Motor neuron (in vitro differentiated cells): ENCODE data around the gene HIGD2A. TPM values are rescaled to one million over a fixed set of nuclear protein-coding genes. Genes with fewer than 3 reads are reported as not detected.

Experiments
- ATAC-seq, 8 experiments: fragments of 200-7000 bp; cut with Tn5 transposase; replicated peaks in 6 of 8; 2 replicates each; pipeline ENCODE4 v1.8.0; 2021; ENCODE audit warnings: mild to moderate bottlenecking in 8 of 8, moderate library complexity in 8 of 8
- H3K27ac ChIP-seq, 2 donors: fragments of 250-450 bp; sonication (Bioruptor Pico); 2 replicates each; pipeline ENCODE4 v1.9.0; 2021; ENCODE audit warnings: antibody characterized with exemption in 2 of 2, mild to moderate bottlenecking in 2 of 2, moderate library complexity in 1 of 2
- H3K4me1 ChIP-seq, 2 donors: fragments of 250-450 bp; sonication (Bioruptor Pico); replicated peaks in 1 of 2; 2 replicates each; pipeline ENCODE4 v1.6.1; 2021; ENCODE audit warnings: antibody characterized with exemption in 2 of 2, mild to moderate bottlenecking in 2 of 2, moderate library complexity in 1 of 2
- H3K4me3 ChIP-seq, 5 donors: fragments of 250-450 bp; sonication (Bioruptor Pico); 2 replicates each; pipeline ENCODE4 v1.9.0; 2021; ENCODE audit warnings: antibody characterized with exemption in 5 of 5, mild to moderate bottlenecking in 5 of 5, moderate library complexity in 4 of 5
- WGBS, 10 experiments: fragments of 450-650 bp; shearing (Covaris generic); methylation state at CpG; one replicate each; pipeline ENCODE4 v1.0.0; 2022; 5-methylcytosine and 5-hydroxymethylcytosine counted together
- in situ Hi-C, 9 experiments: fragments of 400-800 bp; cut with MboI; loops; one replicate each; pipeline ENCODE4 v1.15.0; 2021; ENCODE audit warnings: low sequenced_read_pairs in 9 of 9, low pct_unique_long_range_greater_than_20kb in 2 of 9; ENCODE audit not compliant: unreplicated experiment in 9 of 9
- total RNA-seq, 8 experiments: library from RNA; unstranded; fragments of 300-600 nt; gene quantifications; 2 replicates each; pipeline versions ENCODE4 v1.2.3 to v1.2.4, GENCODE V29; 2022

Gene HIGD2A
- total RNA-seq, 8 experiments from 2014 or later: 91.0 to 169 (median 125) TPM

GRCh38 chr5:176391479-176391878 is 2.9 kb downstream of the HIGD2A start:
- in situ Hi-C loops: no loop called here
- Histone ChIP-seq H3K4me3 (no peak overlapping the region), H3K27ac (no peak overlapping the region), H3K4me1 (peaks cover 19 to 30% of the 10 kb centered on the region in 2 donors)
- WGBS, 10 experiments: 58 to 100% (median 97%) methylated on average over 1 to 3 of the region's 4 CpGs; no CpG with 5 or more reads in 5 of the 10 experiments
- ATAC-seq: no peak

DNA sequence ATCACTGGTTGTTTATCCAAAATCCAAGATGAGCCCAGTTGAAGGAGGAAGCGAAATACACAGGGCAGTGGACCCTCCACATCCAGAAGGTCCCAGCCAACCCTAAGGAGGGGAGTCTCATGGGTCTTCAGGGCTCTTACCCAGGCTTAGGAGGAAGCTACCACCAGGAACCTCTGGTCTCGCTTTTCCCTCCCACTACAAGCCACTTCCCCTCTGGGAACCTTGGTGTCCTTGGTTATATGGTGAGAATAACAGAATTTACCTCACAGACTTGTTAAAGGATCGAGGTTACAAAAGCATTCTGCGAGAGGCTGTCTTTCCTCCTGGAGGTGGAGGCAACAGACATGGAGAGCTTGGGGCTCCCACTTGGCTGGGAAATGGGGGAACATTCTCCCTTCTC is 3.4 kb downstream of the HIGD2A start:
- in situ Hi-C loops: no loop called here
- no peak for ATAC-seq

GRCh38 chr5:176392526-176392925 is 4.0 kb downstream of the HIGD2A start:
- WGBS, 10 experiments: 60 to 100% (median 80%) methylated on average over 1 of the region's 11 CpGs; no CpG with 5 or more reads in 7 of the 10 experiments
- peaks cover 16 to 25% of the 10 kb centered on the region in 2 donors for H3K4me1 ChIP-seq
- in situ Hi-C loops: no loop called here
- no peak overlapping the region for H3K27ac ChIP-seq
- no peak for ATAC-seq
- no peak overlapping the region for H3K4me3 ChIP-seq

More for the DNA sequence above, 3.4 kb downstream of the HIGD2A start:
- WGBS, 10 experiments: 93 to 100% (median 100%) methylated on average over 1 to 3 of the region's 4 CpGs; no CpG with 5 or more reads in 4 of the 10 experiments
- no peak overlapping the region for H3K4me3 ChIP-seq
- H3K27ac ChIP-seq: no peak overlapping the region
- peaks cover 22 to 30% of the 10 kb centered on the region in 2 donors for H3K4me1 ChIP-seq

DNA sequence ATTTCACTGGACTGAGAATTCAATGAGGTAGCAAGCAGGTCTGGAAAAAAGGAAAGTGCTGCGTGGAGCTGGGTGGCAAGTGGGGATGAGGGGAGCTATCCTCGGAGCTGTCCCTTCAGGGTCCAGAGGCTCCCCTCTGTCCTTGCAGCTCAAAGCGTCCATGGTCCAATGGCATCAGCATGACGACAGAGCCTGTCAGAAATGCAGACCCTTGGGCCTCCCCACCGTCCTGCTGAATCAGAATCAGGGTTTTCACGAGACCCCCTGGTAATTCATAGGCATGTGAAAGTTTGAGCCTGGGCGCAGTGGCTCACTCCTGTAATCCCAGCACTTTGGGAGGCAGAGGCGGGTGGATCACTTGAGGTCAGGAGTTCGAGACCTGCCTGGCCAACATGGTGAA is 5.5 kb downstream of the HIGD2A start:
- WGBS, 10 experiments: 87 to 100% (median 89%) methylated on average over 1 to 4 of the region's 9 CpGs; no CpG with 5 or more reads in 7 of the 10 experiments
- H3K27ac ChIP-seq: no peak overlapping the region
- H3K4me3 ChIP-seq: no peak overlapping the region
- H3K4me1 ChIP-seq: peaks cover 15 to 25% of the 10 kb centered on the region in 2 donors
- in situ Hi-C loops: no loop called here
- ATAC-seq: no peak

- Histone ChIP-seq H3K4me3 (no peak overlapping the region), H3K27ac (no peak overlapping the region), H3K4me1 (peaks cover 9 to 18% of the 10 kb centered on the region in 2 donors)
- peak in 2 of 8 experiments; percentile 10 to 56 for ATAC-seq
- in situ Hi-C loops: no loop called here
- WGBS, 10 experiments: 75 to 92% (median 88%) methylated on average over 1 to 9 of the region's 11 CpGs; no CpG with 5 or more reads in 5 of the 10 experiments
These were observed 6.5 kb downstream of the HIGD2A start for GRCh38 chr5:176394881-176395675.

DNA sequence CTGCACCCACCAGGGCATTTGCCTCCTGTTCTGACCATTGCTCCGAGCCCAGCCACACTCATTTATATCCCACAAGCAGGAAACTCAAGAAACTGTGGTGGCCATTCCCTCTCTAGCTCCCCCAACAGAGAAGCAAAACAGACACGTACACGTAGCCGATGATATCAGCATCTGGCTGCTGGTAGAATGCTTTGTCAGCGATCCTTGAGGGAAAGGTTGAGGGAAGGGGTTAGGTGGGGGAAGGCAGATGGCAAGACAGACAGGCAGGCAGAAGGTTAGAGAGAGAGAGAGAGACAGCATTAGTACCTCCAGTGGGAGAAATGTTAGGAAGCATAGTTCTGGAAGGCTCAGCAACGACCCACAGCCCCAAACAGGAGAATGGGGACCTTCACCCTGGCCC is 7.8 kb downstream of the HIGD2A start:
- Histone ChIP-seq H3K4me1 (peaks cover 8 to 17% of the 10 kb centered on the region in 2 donors), H3K27ac (peak overlapping the region; percentile 75 to 78), H3K4me3 (no peak overlapping the region)
- ATAC-seq: peak in 5 of 8 experiments; percentile 58 to 73 (median 68)
- in situ Hi-C loops: no loop called here
- WGBS, 10 experiments: 25 to 100% (median 59%) methylated on average over 2 to 6 of the region's 6 CpGs; no CpG with 5 or more reads in 4 of the 10 experiments

- Histone ChIP-seq H3K4me3 (no peak overlapping the region), H3K27ac (no peak overlapping the region), H3K4me1 (peaks cover 8 to 17% of the 10 kb centered on the region in 2 donors)
- in situ Hi-C loops: no loop called here
- ATAC-seq: no peak
- 88 to 100% (median 94%) methylated on average over 1 to 6 of the region's 18 CpGs; no CpG with 5 or more reads in 5 of the 10 experiments for WGBS, 10 experiments
These were observed 9.3 kb downstream of the HIGD2A start for GRCh38 chr5:176397736-176398420.

- WGBS, 10 experiments: 17 to 90% (median 70%) methylated on average over 1 to 6 of the region's 17 CpGs; no CpG with 5 or more reads in 2 of the 10 experiments
- H3K4me1 ChIP-seq: peaks cover 8 to 10% of the 10 kb centered on the region in 2 donors
- in situ Hi-C loops: no loop called here
- no peak overlapping the region for H3K4me3 ChIP-seq
- no peak overlapping the region for H3K27ac ChIP-seq
- ATAC-seq: peak in 3 of 8 experiments; percentile 50 to 78 (median 59)
These were observed 12.0 kb downstream of the HIGD2A start for GRCh38 chr5:176400382-176401156.

GRCh38 chr5:176401281-176402205 is 13.0 kb downstream of the HIGD2A start:
- Histone ChIP-seq H3K4me1 (peaks cover 4 to 5% of the 10 kb centered on the region in 2 donors), H3K27ac (no peak overlapping the region), H3K4me3 (no peak overlapping the region)
- in situ Hi-C loops: no loop called here
- ATAC-seq: no peak
- 76 to 92% (median 87%) methylated on average over 1 to 14 of the region's 22 CpGs; no CpG with 5 or more reads in 1 of the 10 experiments for WGBS, 10 experiments

- no peak overlapping the region for H3K4me3 ChIP-seq
- in situ Hi-C loops: no loop called here
- H3K4me1 ChIP-seq: no peaks in the 10 kb centered on the region
- ATAC-seq: no peak
- 74 to 100% (median 87%) methylated on average over 1 to 11 of the region's 20 CpGs; no CpG with 5 or more reads in 2 of the 10 experiments for WGBS, 10 experiments
- H3K27ac ChIP-seq: no peak overlapping the region
These were observed 17.3 kb downstream of the HIGD2A start for GRCh38 chr5:176405656-176406435.

- in situ Hi-C loops: no loop called here
- Histone ChIP-seq H3K4me3 (no peak overlapping the region), H3K4me1 (no peaks in the 10 kb centered on the region), H3K27ac (no peak overlapping the region)
- no peak for ATAC-seq
- WGBS, 10 experiments: 57 to 100% (median 79%) methylated on average over 1 to 7 of the region's 9 CpGs; no CpG with 5 or more reads in 3 of the 10 experiments
These were observed 18.0 kb downstream of the HIGD2A start for GRCh38 chr5:176406436-176407052.
